OCI-LY3 (cell line): ENCODE data around the gene PIK3R6.

Experiments
- H2AFZ ChIP-seq: fragments of 200-600, 300-600 bp; shearing (Covaris generic); 2 replicates; pipeline ENCODE4 v1.6.0; 2014; ENCODE audit warnings: antibody characterized with exemption, low read depth, low read length
- H3K27ac ChIP-seq: fragments of 200-600, 300-600 bp; sonication (generic); 2 replicates; pipeline ENCODE4 v1.5.1; 2014; ENCODE audit warnings: mild to moderate bottlenecking, low read length, moderate library complexity, mixed read lengths
- H3K27me3 ChIP-seq: fragments of 200-600, 300-600 bp; sonication (generic); 2 replicates; pipeline ENCODE4 v1.6.1; 2014; ENCODE audit warnings: low read depth, low read length, mixed read lengths
- H3K36me3 ChIP-seq: fragments of 200-600, 300-600 bp; sonication (generic); replicated peaks from 2 replicates; pipeline ENCODE3; 2014; ENCODE audit warnings: low read depth, low read length, mixed read lengths
- H3K4me1 ChIP-seq: fragments of 300-600, 200-600 bp; sonication (generic); 2 replicates; pipeline ENCODE4 v1.6.1; 2014; ENCODE audit warnings: low read length, mixed read lengths
- H3K4me2 ChIP-seq: fragments of 200-600, 300-600 bp; sonication (generic); 2 replicates; pipeline ENCODE4 v1.6.1; 2014; ENCODE audit warnings: low read length, mixed read lengths
- H3K4me3 ChIP-seq: fragments of 300-600, 200-600 bp; sonication (generic); 2 replicates; pipeline ENCODE4 v1.5.1; 2014; ENCODE audit warnings: antibody characterized with exemption, mild to moderate bottlenecking, low read length, moderate library complexity
- H3K79me2 ChIP-seq: fragments of 300-600, 200-600 bp; shearing (Covaris generic); 2 replicates; pipeline ENCODE4 v1.6.1; 2014; ENCODE audit warnings: mild to moderate bottlenecking, low read length, mixed read lengths
- H3K9ac ChIP-seq: fragments of 300-600, 200-600 bp; shearing (Covaris generic); 2 replicates; pipeline ENCODE4 v1.6.0; 2014; ENCODE audit warnings: mild to moderate bottlenecking, low read length, moderate library complexity
- H3K9me3 ChIP-seq: fragments of 200-600, 300-600 bp; shearing (Covaris generic); 2 replicates; pipeline ENCODE4 v1.6.1; 2014; ENCODE audit warnings: low read length, mixed read lengths; ENCODE audit not compliant: insufficient read depth
- H4K20me1 ChIP-seq: fragments of 200-600, 300-600 bp; sonication (generic); 2 replicates; pipeline ENCODE4 v1.6.1; 2016; ENCODE audit warnings: low read length, mixed read lengths; ENCODE audit not compliant: insufficient read depth
- CTCF ChIP-seq: fragments of 200-600, 300-600 bp; sonication (generic); IDR thresholded peaks from 2 replicates; pipeline ENCODE4 v1.5.1; 2014; ENCODE audit warnings: antibody characterized with exemption, low read length, low read depth
- EZH2phosphoT487 ChIP-seq: fragments of 200-600 bp; shearing (Covaris generic); IDR thresholded peaks from 2 replicates; pipeline ENCODE4 v1.6.1; 2018; ENCODE audit warnings: antibody characterized with exemption, mixed run types, low read depth

Gene PIK3R6

DNA sequence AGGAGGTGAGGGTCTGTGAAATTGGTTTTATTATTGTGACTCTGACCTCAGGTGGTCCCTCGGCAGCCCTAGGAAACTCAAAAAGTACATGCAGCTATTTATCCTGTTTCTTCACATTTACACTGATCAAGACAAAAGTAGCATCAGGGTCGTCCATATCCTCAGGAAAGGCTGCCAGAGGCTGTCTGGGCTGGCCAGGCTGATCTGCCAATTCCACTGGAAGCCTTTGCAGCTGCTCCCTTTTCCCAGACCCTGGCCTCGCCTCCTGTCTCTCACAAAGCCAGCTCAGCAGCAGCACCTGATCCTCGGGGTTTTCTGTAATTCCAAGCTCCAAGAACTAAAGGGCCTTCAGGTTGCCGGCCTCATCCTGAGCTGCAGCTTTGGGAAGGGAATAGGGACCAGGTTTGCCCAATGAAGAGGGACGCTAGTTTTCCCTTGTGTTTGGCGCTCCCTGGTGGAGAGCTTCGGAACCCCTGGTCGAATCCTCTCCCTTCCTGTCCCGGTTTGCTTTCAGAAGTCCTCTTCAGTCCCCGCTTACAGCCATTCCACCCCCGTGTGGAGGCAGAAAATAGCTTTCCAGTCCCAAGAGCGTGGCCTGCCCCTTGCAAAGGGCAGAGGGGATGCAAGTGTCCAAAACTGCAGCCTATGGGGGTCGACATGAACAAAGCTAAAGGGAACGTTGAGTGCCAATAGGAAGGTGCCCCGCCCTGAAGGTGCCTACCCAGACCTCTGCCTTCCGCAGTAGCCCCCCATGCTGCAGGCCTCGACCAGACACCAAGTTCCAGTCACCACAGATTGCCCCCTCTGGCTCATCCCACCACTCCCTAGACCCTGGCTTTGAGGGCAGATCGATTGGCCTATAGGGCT lies 81.7 kb downstream of the PIK3R6 start:
- no peaks in the 10 kb centered on the region for H3K79me2 ChIP-seq
- peak; percentile 70 for TF ChIP-seq CTCF
- no peak for TF ChIP-seq EZH2phosphoT487
- H3K36me3 ChIP-seq, result no peaks in the 10 kb centered on the region
- H2AFZ ChIP-seq, result peak overlapping the region; percentile 26; the same call in 1 of the 2 replicates
- no peaks in the 10 kb centered on the region for H3K27me3 ChIP-seq
- peak overlapping the region; percentile 50 for H3K4me2 ChIP-seq
- no peaks in the 10 kb centered on the region for H3K4me1 ChIP-seq
- no peaks in the 10 kb centered on the region for H3K9me3 ChIP-seq
- H3K27ac ChIP-seq, result no peak overlapping the region
- H4K20me1 ChIP-seq, result no peaks in the 10 kb centered on the region
- H3K4me3 ChIP-seq, result no peak overlapping the region
- H3K9ac ChIP-seq, result no peak overlapping the region

- Histone ChIP-seq H4K20me1 (no peaks in the 10 kb centered on the region), H2AFZ (no peak overlapping the region), H3K79me2 (no peaks in the 10 kb centered on the region), H3K27ac (no peak overlapping the region), H3K4me3 (no peak overlapping the region), H3K9me3 (no peaks in the 10 kb centered on the region), H3K4me1 (no peaks in the 10 kb centered on the region), H3K27me3 (no peaks in the 10 kb centered on the region), H3K9ac (no peak overlapping the region), H3K36me3 (no peaks in the 10 kb centered on the region), H3K4me2 (no peak overlapping the region)
- TF ChIP-seq EZH2phosphoT487 (no peak), CTCF (no peak)
Observed at GRCh38 chr17:8782176-8782575, 85.3 kb downstream of the PIK3R6 start.

DNA sequence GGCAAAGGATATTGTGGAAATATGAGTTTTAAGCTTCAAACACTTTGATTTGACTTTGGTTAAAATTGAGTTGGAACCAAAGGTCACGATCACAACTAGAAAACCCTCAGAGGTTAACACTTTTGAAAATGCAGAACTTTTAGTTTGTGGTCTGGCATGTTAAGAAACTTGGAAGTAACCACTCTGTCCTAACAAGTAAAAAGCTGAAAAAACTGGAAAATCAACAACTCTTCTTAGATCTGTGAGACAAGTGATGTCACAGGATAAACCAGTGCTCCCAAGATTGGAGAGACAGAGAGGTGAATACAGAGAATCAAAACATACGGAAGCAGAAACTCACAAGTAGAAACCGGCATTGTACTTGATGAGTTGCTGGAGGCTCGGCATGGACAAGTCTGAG lies 85.7 kb downstream of the PIK3R6 start:
- Histone ChIP-seq H2AFZ (no peak overlapping the region), H3K4me1 (no peaks in the 10 kb centered on the region), H3K9ac (no peak overlapping the region), H3K27ac (no peak overlapping the region), H4K20me1 (no peaks in the 10 kb centered on the region), H3K4me3 (no peak overlapping the region), H3K4me2 (no peak overlapping the region), H3K79me2 (no peaks in the 10 kb centered on the region), H3K27me3 (no peaks in the 10 kb centered on the region; the same call in 1 of the 2 replicates), H3K36me3 (no peaks in the 10 kb centered on the region), H3K9me3 (no peaks in the 10 kb centered on the region)
- no peak for TF ChIP-seq CTCF
- TF ChIP-seq EZH2phosphoT487, result no peak

DNA sequence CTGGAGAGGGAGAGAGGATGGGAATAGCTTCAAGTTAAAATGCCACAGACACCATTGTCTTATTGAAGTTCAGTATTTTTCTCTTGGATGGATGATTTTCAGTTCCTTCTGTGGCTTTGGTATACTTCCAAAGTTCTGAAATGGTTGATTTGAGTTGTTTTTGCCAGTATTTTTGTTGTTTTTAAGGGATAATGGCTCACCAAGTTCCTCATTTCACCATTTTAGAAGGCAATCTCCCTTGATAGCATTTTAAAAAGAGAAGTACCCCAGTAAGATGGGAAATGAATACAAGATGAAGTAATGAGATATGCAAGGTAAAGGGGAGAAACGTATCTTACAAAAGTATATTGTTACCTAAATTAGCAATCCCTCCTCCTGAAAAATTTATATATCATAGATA lies 90.6 kb downstream of the PIK3R6 start:
- TF ChIP-seq EZH2phosphoT487, result no peak
- H2AFZ ChIP-seq, result no peak overlapping the region

More for the DNA sequence above, 90.6 kb downstream of the PIK3R6 start:
- Histone ChIP-seq H3K9me3 (no peaks in the 10 kb centered on the region), H3K36me3 (no peaks in the 10 kb centered on the region), H3K27me3 (no peaks in the 10 kb centered on the region; the same call in 1 of the 2 replicates), H3K4me2 (no peak overlapping the region), H4K20me1 (no peaks in the 10 kb centered on the region), H3K4me1 (no peaks in the 10 kb centered on the region), H3K4me3 (no peak overlapping the region), H3K9ac (no peak overlapping the region), H3K27ac (no peak overlapping the region), H3K79me2 (no peaks in the 10 kb centered on the region)
